ENCODE data around the gene IGSF6.

Gene IGSF6

DNA sequence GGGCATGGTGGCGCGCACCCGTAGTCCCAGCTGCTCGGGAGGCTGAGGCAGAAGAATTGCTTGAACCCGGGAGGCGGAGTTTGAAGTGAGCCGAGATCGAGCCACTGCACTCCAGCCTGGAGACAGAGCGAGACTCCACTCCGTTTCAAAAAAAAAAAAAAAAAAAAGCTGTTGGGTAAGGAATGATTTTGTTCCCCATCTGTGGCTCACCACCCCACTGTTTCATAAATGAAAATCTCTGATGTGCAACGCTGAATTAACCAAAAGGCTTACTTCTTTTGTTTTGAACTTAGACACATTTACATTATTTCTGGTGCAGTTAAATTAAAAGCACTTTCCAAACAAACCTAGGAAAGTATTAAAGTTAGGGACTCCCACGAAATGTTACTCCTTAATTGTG lies 54.2 kb downstream of the IGSF6 start:
- TF ChIP-seq CTCF (IDR thresholded peaks at IDR 0.05; ENCODE audit: control insufficient read depth, extremely low read depth, insufficient read depth): no peak
- peak overlapping the region; percentile 83 for H3K4me3 ChIP-seq (ENCODE audit: low read depth, low read length)
- no peak for DNase-seq (ENCODE audit: low read depth)

GRCh38 chr16:21597561-21598030 lies 54.8 kb downstream of the IGSF6 start:
- TF ChIP-seq CTCF (IDR thresholded peaks at IDR 0.05; ENCODE audit: control insufficient read depth, extremely low read depth, insufficient read depth): no peak
- DNase-seq (ENCODE audit: low read depth): no peak
- H3K4me3 ChIP-seq (ENCODE audit: low read depth, low read length): no peak overlapping the region

DNA sequence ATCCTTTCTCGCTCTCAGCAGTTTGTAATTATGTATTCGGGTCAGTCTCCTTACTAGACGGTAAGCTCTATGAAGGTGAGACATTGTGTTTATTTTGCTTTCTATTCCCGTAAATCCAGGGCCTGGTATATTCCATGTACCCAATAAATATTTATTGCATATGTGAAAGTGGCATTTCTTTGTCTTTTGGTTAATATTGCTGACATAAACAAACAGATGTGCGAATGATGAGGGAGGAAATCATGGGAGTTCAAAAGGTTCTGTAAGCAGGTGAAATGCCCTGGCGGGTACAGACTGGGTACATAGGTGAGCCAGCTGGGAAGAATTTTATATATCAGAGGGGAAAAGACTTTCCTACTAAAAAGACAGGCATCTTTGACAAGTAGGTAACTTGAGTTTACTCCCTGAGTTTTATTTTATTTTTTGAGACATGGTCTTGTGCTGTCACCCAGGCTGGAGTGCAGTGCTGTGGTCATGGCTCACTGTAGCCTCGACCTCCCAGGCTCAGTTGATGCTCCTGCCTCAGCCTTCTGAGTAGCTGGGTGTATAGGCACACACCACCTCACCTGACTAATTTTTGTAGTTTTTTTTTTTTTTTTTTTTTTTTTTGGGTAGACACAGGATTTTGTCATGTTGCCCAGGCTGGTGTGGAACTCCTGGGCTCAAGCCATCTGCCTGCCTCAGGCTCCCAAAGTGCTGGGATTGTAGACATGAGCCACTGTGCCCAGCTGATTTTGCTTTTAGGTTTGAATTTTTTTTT lies 58.7 kb downstream of the IGSF6 start:
- no peak for TF ChIP-seq CTCF (IDR thresholded peaks at IDR 0.05; ENCODE audit: control insufficient read depth, extremely low read depth, insufficient read depth)
- DNase-seq (ENCODE audit: low read depth): no peak
- no peak overlapping the region for H3K4me3 ChIP-seq (ENCODE audit: low read depth, low read length)

GRCh38 chr16:21592191-21592590 lies 60.2 kb downstream of the IGSF6 start:
- H3K4me3 ChIP-seq (ENCODE audit: low read depth, low read length): no peak overlapping the region
- TF ChIP-seq CTCF (IDR thresholded peaks at IDR 0.05; ENCODE audit: control insufficient read depth, extremely low read depth, insufficient read depth): no peak

DNA sequence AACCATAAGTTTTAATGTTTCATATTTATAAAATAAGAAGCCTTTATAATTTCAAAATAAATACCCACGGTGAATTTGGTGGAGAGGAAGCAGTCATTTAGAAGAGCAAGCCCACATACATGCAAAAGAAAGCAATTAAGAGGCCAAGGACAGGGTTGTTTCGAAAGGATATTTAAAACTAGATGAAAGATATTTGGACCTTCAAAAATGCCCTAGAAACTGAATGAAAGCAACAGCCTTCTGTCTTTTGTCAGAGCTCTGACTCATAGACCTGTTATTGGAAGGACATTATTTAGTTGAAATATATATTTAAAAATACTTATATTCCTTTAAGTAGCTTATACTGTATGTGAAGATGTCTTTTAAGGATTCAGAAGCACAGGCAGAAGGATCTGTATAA lies 61.6 kb downstream of the IGSF6 start:
- H3K4me3 ChIP-seq (ENCODE audit: low read depth, low read length): no peak overlapping the region
- no peak for DNase-seq (ENCODE audit: low read depth)
- no peak for TF ChIP-seq CTCF (IDR thresholded peaks at IDR 0.05; ENCODE audit: control insufficient read depth, extremely low read depth, insufficient read depth)

More at GRCh38 chr16:21592191-21592590, 60.2 kb downstream of the IGSF6 start:
- no peak for DNase-seq (ENCODE audit: low read depth)

- TF ChIP-seq CTCF (IDR thresholded peaks at IDR 0.05; ENCODE audit: control insufficient read depth, extremely low read depth, insufficient read depth): no peak
- peak; percentile 56 for DNase-seq (ENCODE audit: low read depth)
- no peak overlapping the region for H3K4me3 ChIP-seq (ENCODE audit: low read depth, low read length)
Measured at GRCh38 chr16:21590287-21590686, 62.1 kb downstream of the IGSF6 start.

- no peak overlapping the region for H3K4me3 ChIP-seq (ENCODE audit: low read depth, low read length)
- DNase-seq (ENCODE audit: low read depth): no peak
- no peak for TF ChIP-seq CTCF (IDR thresholded peaks at IDR 0.05; ENCODE audit: control insufficient read depth, extremely low read depth, insufficient read depth)
Measured at GRCh38 chr16:21589551-21589950, 62.9 kb downstream of the IGSF6 start.

All from LNCaP clone FGC (cell line).